HepG2 (cell line): ENCODE data around the gene FOXK2. TPM values are rescaled to one million over a fixed set of nuclear protein-coding genes. Genes with fewer than 3 reads are reported as not detected.

Source experiments
- ARID5B ChIP-seq: IDR thresholded peaks from 2 replicates; pipeline ENCODE4 v1.4.0; 2020; ENCODE audit warnings: mild to moderate bottlenecking, missing genetic modification reagents
- CCDC6 ChIP-seq: sonication (generic); formaldehyde crosslinking; IDR thresholded peaks from 2 replicates; pipeline ENCODE4 v1.8.1; 2022; ENCODE audit warnings: mild to moderate bottlenecking, missing genetic modification reagents, moderate library complexity
- HMGXB4 ChIP-seq, 2 experiments: sonication (generic) in 1 of 2; formaldehyde crosslinking in 1 of 2; IDR thresholded peaks; 2 replicates each; pipeline versions ENCODE4 v1.4.0 to v1.6.1; 2018 to 2020; ENCODE audit warnings: missing genetic modification reagents in 2 of 2, borderline replicate concordance in 1 of 2, low read depth in 1 of 2, mild to moderate bottlenecking in 1 of 2, missing biosample characterization in 1 of 2
- NFKB2 ChIP-seq: sonication (generic); formaldehyde crosslinking; IDR thresholded peaks from 2 replicates; pipeline ENCODE4 v1.4.0; 2020; ENCODE audit warnings: missing genetic modification reagents, borderline replicate concordance
- NFRKB ChIP-seq: fragments of 450-650 bp; IDR thresholded peaks from 2 replicates; pipeline ENCODE4 v1.6.1; 2017
- RERE ChIP-seq: IDR thresholded peaks from 2 replicates; pipeline ENCODE4 v1.6.1; 2016; ENCODE audit warnings: low read depth, missing genetic modification reagents, missing compliant biosample characterization
- ZBTB46 ChIP-seq: sonication (generic); formaldehyde crosslinking; IDR thresholded peaks from 2 replicates; pipeline ENCODE4 v1.4.0; 2020; ENCODE audit warnings: mild to moderate bottlenecking, missing genetic modification reagents, borderline replicate concordance
- ZBTB7B ChIP-seq: sonication (generic); formaldehyde crosslinking; IDR thresholded peaks from 2 replicates; pipeline ENCODE4 v1.4.0; 2020; ENCODE audit warnings: missing genetic modification reagents
- ZFP36 ChIP-seq: fragments of 150-350 bp; IDR thresholded peaks from 2 replicates; pipeline ENCODE4 v1.6.1; 2018; ENCODE audit warnings: borderline replicate concordance, low read length, low read depth; ENCODE audit not compliant: partially characterized antibody
- ZMYM4 ChIP-seq: sonication (generic); formaldehyde crosslinking; IDR thresholded peaks from 2 replicates; pipeline ENCODE4 v1.8.1; 2023; ENCODE audit warnings: mild to moderate bottlenecking, missing genetic modification reagents
- ZNF138 ChIP-seq: sonication (generic); formaldehyde crosslinking; IDR thresholded peaks from 2 replicates; pipeline ENCODE4 v1.5.0; 2020; ENCODE audit warnings: mild to moderate bottlenecking, low read depth, missing genetic modification reagents
- ZNF562 ChIP-seq: sonication (generic); formaldehyde crosslinking; IDR thresholded peaks from 2 replicates; pipeline ENCODE4 v1.8.0; 2022; ENCODE audit warnings: missing genetic modification reagents, borderline replicate concordance
- ZNF800 ChIP-seq: sonication (generic); formaldehyde crosslinking; IDR thresholded peaks from 2 replicates; pipeline ENCODE4 v1.4.0; 2020; ENCODE audit warnings: missing genetic modification reagents
- polyA plus RNA-seq, 8 experiments: library from polyadenylated mRNA; depleted of rRNA in 3 of 8; stranded (reverse) in 7 of 8; unstranded in 1 of 8; fragments of >200 nt; fragmentation: Illumina TruSeq in 4 of 8; extraction: Trizol in 4 of 8; gene quantifications; 2 replicates each; pipeline versions ENCODE4 v1.2.1 to v1.2.3, GENCODE V29; 2011 to 2016; ENCODE audit warnings: low read depth in 4 of 8, missing spikeins in 1 of 8, mixed read lengths in 1 of 8; ENCODE audit not compliant: insufficient read depth in 1 of 8
- total RNA-seq, 5 experiments: library from RNA; depleted of rRNA; stranded (reverse); fragments of >200 nt; fragmentation: Illumina TruSeq; extraction: Trizol; gene quantifications; 2 replicates each; pipeline ENCODE4 v1.2.3, GENCODE V29; 2016; ENCODE audit warnings: low read depth in 1 of 5

FOXK2 gene
- total and polyA plus RNA-seq, 2 of the 13 experiments (the other 11 are each of a cell fraction or from before 2014, with no cell fraction given) = 67.1 to 67.2 TPM

GRCh38 chr17:82503728-82504308, 15.7 kb upstream of the FOXK2 start (continued):
- TF ChIP-seq ZBTB46 (CRISPR knock-in tag) = no peak
- no peak for TF ChIP-seq ZNF138 (CRISPR knock-in tag)
- TF ChIP-seq HMGXB4 (CRISPR knock-in tag; IDR thresholded peaks at IDR 0.05; ENCODE audit: borderline replicate concordance in 1 of 2, low read depth in 1 of 2) = peak; percentile 14 to 63; a peak in 1 of 4 replicates
- TF ChIP-seq ZMYM4 = peak; percentile 49; the same call in 1 of the 2 replicates
- TF ChIP-seq ZNF562 (CRISPR knock-in tag) = no peak
- peak; percentile 65 for TF ChIP-seq ARID5B (CRISPR knock-in tag)
- no peak for TF ChIP-seq NFRKB
- TF ChIP-seq ZBTB7B (CRISPR knock-in tag) = peak; percentile 78; the same call in 1 of the 2 replicates
- peak; percentile 88; the same call in 1 of the 2 replicates for TF ChIP-seq CCDC6 (CRISPR knock-in tag)
- TF ChIP-seq NFKB2 = peak; percentile 99
- no peak for TF ChIP-seq RERE (CRISPR knock-in tag)
- no peak for TF ChIP-seq ZFP36
- TF ChIP-seq ZNF800 (CRISPR knock-in tag) = 0 out of 2 replicates have a peak, but pooled peaks have one; percentile 61
